Astrocyte (in vitro differentiated cells and primary cell): ENCODE results near the gene NF2. TPM values are rescaled to one million over a fixed set of nuclear protein-coding genes. Genes with fewer than 3 reads are reported as not detected.
"Not testable (repeated sequence)": the region's sequence is repeated elsewhere in the genome, so short reads cannot be mapped to it uniquely, and the experiment has no call there.

Experiments
- DNase-seq: peaks from one replicate; pipeline ENCODE4 v3.0.0-alpha.2; 2010; ENCODE audit warnings: low read depth
- FAIRE-seq: peaks from 2 replicates; lab custom pipeline; 2011; peaks lifted over from hg19 to GRCh38; lab: Jason Lieb, UNC
- H2AFZ ChIP-seq: 2 replicates; pipeline ENCODE4 v1.6.0; 2012; ENCODE audit warnings: low read depth, low read length, inconsistent platforms
- H3K27ac ChIP-seq: 2 replicates; pipeline ENCODE4 v1.5.1; 2011; ENCODE audit warnings: low read depth, low read length, inconsistent platforms
- H3K27me3 ChIP-seq: 2 replicates; pipeline ENCODE4 v1.6.0; 2011; ENCODE audit warnings: low read length, inconsistent platforms; ENCODE audit not compliant: insufficient read depth
- H3K36me3 ChIP-seq: 2 replicates; pipeline ENCODE4 v1.5.1; 2011; ENCODE audit warnings: low read length, inconsistent platforms; ENCODE audit not compliant: insufficient read depth
- H3K4me1 ChIP-seq: 2 replicates; pipeline ENCODE4 v1.5.1; 2011; ENCODE audit warnings: low read length, inconsistent platforms; ENCODE audit not compliant: insufficient read depth
- H3K4me2 ChIP-seq: 2 replicates; pipeline ENCODE4 v1.6.0; 2012; ENCODE audit warnings: low read length, inconsistent platforms
- H3K4me3 ChIP-seq: 2 replicates; pipeline ENCODE4 v1.5.1; 2011; ENCODE audit warnings: low read depth, mild to moderate bottlenecking, low read length, inconsistent platforms; ENCODE audit not compliant: insufficient read depth
- H3K79me2 ChIP-seq: 2 replicates; pipeline ENCODE4 v1.6.0; 2012; ENCODE audit warnings: mild to moderate bottlenecking, low read length, inconsistent platforms; ENCODE audit not compliant: insufficient read depth
- H3K9ac ChIP-seq: 2 replicates; pipeline ENCODE4 v1.6.0; 2012; ENCODE audit warnings: mild to moderate bottlenecking, low read length, inconsistent platforms
- H3K9me3 ChIP-seq: 2 replicates; pipeline ENCODE4 v1.5.1; 2012; ENCODE audit warnings: low read depth, mild to moderate bottlenecking, low read length, inconsistent platforms; ENCODE audit not compliant: insufficient read depth
- H4K20me1 ChIP-seq: 2 replicates; pipeline ENCODE4 v1.6.0; 2012; ENCODE audit warnings: low read length, inconsistent platforms; ENCODE audit not compliant: insufficient read depth
- H3K27ac Mint-ChIP-seq: one replicate; pipeline ENCODE4 v1.8.0; 2021; ENCODE audit warnings: mild to moderate bottlenecking, mixed read lengths; ENCODE audit not compliant: unreplicated experiment
- H3K27me3 Mint-ChIP-seq: one replicate; pipeline ENCODE4 v1.8.0; 2021; ENCODE audit warnings: low read depth, mixed read lengths; ENCODE audit not compliant: unreplicated experiment
- H3K36me3 Mint-ChIP-seq: one replicate; pipeline ENCODE4 v1.8.0; 2021; ENCODE audit warnings: low read depth, mixed read lengths; ENCODE audit not compliant: unreplicated experiment
- H3K4me1 Mint-ChIP-seq: one replicate; pipeline ENCODE4 v1.8.0; 2021; ENCODE audit warnings: low read depth, mixed read lengths; ENCODE audit not compliant: unreplicated experiment
- H3K4me3 Mint-ChIP-seq: one replicate; pipeline ENCODE4 v1.8.0; 2021; ENCODE audit warnings: mild to moderate bottlenecking, moderate library complexity, mixed read lengths; ENCODE audit not compliant: unreplicated experiment
- H3K9me3 Mint-ChIP-seq: one replicate; pipeline ENCODE4 v1.8.0; 2021; ENCODE audit warnings: mild to moderate bottlenecking, mixed read lengths; ENCODE audit not compliant: unreplicated experiment
- CTCF ChIP-seq: IDR thresholded peaks from 2 replicates; pipeline ENCODE4 v1.5.1; 2011; ENCODE audit warnings: low read depth, mild to moderate bottlenecking, inconsistent platforms, low read length, moderate library complexity; ENCODE audit not compliant: insufficient read depth
- EZH2 ChIP-seq: IDR thresholded peaks from 2 replicates; pipeline ENCODE4 v1.6.1; 2012; ENCODE audit warnings: mild to moderate bottlenecking, low read length, inconsistent platforms; ENCODE audit not compliant: insufficient read depth
- total RNA-seq: library from RNA; stranded (reverse); gene quantifications from 2 replicates; pipeline ENCODE4 v1.2.1, GENCODE V29; 2021

Gene NF2
- total RNA-seq, 1 donor from 2014 or later = 93.4 TPM

- peaks cover 2% of the 10 kb centered on the region for H3K9me3 Mint-ChIP-seq
- no peak overlapping the region for H3K27ac ChIP-seq
- no peaks in the 10 kb centered on the region for H4K20me1 ChIP-seq
- no peak overlapping the region for H3K27ac Mint-ChIP-seq
- no peaks in the 10 kb centered on the region for H3K27me3 ChIP-seq
- H3K36me3 ChIP-seq = peaks cover 31% of the 10 kb centered on the region
- H3K4me2 ChIP-seq = no peak overlapping the region
- H2AFZ ChIP-seq = no peak overlapping the region
- no peak overlapping the region for H3K9ac ChIP-seq
- H3K4me1 Mint-ChIP-seq = no peaks in the 10 kb centered on the region
- H3K36me3 Mint-ChIP-seq = peaks cover 39% of the 10 kb centered on the region
- no peaks in the 10 kb centered on the region for H3K9me3 ChIP-seq
- FAIRE-seq (no peak), DNase-seq (no peak)
- no peaks in the 10 kb centered on the region for H3K79me2 ChIP-seq
- no peaks in the 10 kb centered on the region for H3K27me3 Mint-ChIP-seq
- H3K4me3 ChIP-seq = no peak overlapping the region
- H3K4me3 Mint-ChIP-seq = no peak overlapping the region
- no peaks in the 10 kb centered on the region for H3K4me1 ChIP-seq
- TF ChIP-seq CTCF (no peak), EZH2 (no peak)
These were observed 43.6 kb upstream of the NF2 start for GRCh38 chr22:29559853-29560252.

- no peak overlapping the region for H3K4me3 Mint-ChIP-seq
- H3K9me3 Mint-ChIP-seq = peaks cover 2% of the 10 kb centered on the region
- no peak for TF ChIP-seq EZH2
- TF ChIP-seq CTCF = no peak
- Histone ChIP-seq H3K9ac (no peak overlapping the region), H3K4me3 (no peak overlapping the region), H3K27me3 (no peaks in the 10 kb centered on the region), H2AFZ (no peak overlapping the region), H3K9me3 (no peaks in the 10 kb centered on the region), H3K27ac (no peak overlapping the region), H4K20me1 (no peaks in the 10 kb centered on the region), H3K79me2 (no peaks in the 10 kb centered on the region), H3K36me3 (peaks cover 25% of the 10 kb centered on the region), H3K4me2 (no peak overlapping the region), H3K4me1 (no peaks in the 10 kb centered on the region)
- no peak overlapping the region for H3K27ac Mint-ChIP-seq
- H3K4me1 Mint-ChIP-seq = no peaks in the 10 kb centered on the region
- no peaks in the 10 kb centered on the region for H3K27me3 Mint-ChIP-seq
- DNase-seq = no peak
- no peak for FAIRE-seq
- H3K36me3 Mint-ChIP-seq = peaks cover 32% of the 10 kb centered on the region
These were observed 39.6 kb upstream of the NF2 start for GRCh38 chr22:29563652-29564460.

- not testable (repeated sequence) for H3K4me3 Mint-ChIP-seq, DNase-seq, H3K27me3 Mint-ChIP-seq, H3K9ac ChIP-seq, H4K20me1 ChIP-seq, H3K4me3 ChIP-seq, H3K9me3 Mint-ChIP-seq, H3K79me2 ChIP-seq, H3K4me1 ChIP-seq, H3K27me3 ChIP-seq, H3K9me3 ChIP-seq, H3K4me1 Mint-ChIP-seq, H3K4me2 ChIP-seq, H2AFZ ChIP-seq, H3K27ac ChIP-seq, FAIRE-seq, H3K27ac Mint-ChIP-seq
- peaks cover 20% of the 10 kb centered on the region for H3K36me3 Mint-ChIP-seq
- H3K36me3 ChIP-seq = peaks cover 16% of the 10 kb centered on the region
These were observed 36.9 kb upstream of the NF2 start for GRCh38 chr22:29566513-29566912.
